Ectodermal cell (in vitro differentiated cells): ENCODE data around the gene STX16.

Experiments used
- H3K27ac ChIP-seq: 2 replicates; pipeline ENCODE4 v1.7.0; 2013; ENCODE audit warnings: mild to moderate bottlenecking, low read depth, low read length; ENCODE audit not compliant: insufficient read depth, poor library complexity, severe bottlenecking
- H3K27me3 ChIP-seq: 2 replicates; pipeline ENCODE4 v1.7.0; 2013; ENCODE audit warnings: mild to moderate bottlenecking, low read length; ENCODE audit not compliant: insufficient read depth, control insufficient read depth, poor library complexity, severe bottlenecking
- H3K36me3 ChIP-seq: one replicate; pipeline ENCODE4 v1.7.0; 2013; ENCODE audit warnings: low read length; ENCODE audit not compliant: control insufficient read depth, insufficient read depth
- H3K4me1 ChIP-seq: one replicate; pipeline ENCODE4 v1.7.0; 2013; ENCODE audit warnings: low read length; ENCODE audit not compliant: control insufficient read depth, insufficient read depth
- H3K4me3 ChIP-seq: 2 replicates; pipeline ENCODE4 v1.7.0; 2013; ENCODE audit warnings: low read depth, low read length, control low read depth; ENCODE audit not compliant: insufficient read depth
- H3K9me3 ChIP-seq: 2 replicates; pipeline ENCODE4 v1.7.0; 2013; ENCODE audit warnings: mild to moderate bottlenecking, low read length, moderate library complexity; ENCODE audit not compliant: control insufficient read depth
- WGBS, 2 experiments: methylation state at CpG; one replicate each; pipeline ENCODE4 v1.1.7; 2013; ENCODE audit warnings: missing lambda C conversion rate in 2 of 2; 5-methylcytosine and 5-hydroxymethylcytosine counted together

STX16 gene

DNA sequence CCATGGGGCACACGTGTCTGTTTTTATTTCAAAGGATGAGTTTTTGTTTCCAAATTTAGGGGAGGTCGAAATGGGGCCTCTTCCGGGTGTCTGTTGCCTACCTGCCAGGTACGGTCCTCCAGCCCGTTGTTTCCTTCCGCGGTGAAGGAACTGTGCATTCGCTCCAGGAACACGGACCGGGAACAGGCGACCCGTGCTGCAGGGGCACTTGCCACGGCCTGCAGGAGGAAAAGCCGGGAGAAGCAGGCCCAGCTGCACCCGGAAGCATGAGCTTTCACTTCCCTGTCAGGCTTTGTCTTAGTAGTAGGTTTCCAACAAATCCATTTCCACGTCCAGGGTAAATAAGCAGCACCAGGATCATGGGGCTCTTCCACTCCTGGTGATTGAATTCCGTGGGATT lies 24.6 kb downstream of the STX16 start:
- 90 to 92% methylated on average over 17 of the region's 17 CpGs for WGBS, 2 experiments
- H3K4me3 ChIP-seq: no peak overlapping the region
- H3K27me3 ChIP-seq: no peaks in the 10 kb centered on the region
- peaks cover 26% of the 10 kb centered on the region for H3K36me3 ChIP-seq
- H3K4me1 ChIP-seq: no peaks in the 10 kb centered on the region
- no peaks in the 10 kb centered on the region for H3K9me3 ChIP-seq
- H3K27ac ChIP-seq: no peak overlapping the region

DNA sequence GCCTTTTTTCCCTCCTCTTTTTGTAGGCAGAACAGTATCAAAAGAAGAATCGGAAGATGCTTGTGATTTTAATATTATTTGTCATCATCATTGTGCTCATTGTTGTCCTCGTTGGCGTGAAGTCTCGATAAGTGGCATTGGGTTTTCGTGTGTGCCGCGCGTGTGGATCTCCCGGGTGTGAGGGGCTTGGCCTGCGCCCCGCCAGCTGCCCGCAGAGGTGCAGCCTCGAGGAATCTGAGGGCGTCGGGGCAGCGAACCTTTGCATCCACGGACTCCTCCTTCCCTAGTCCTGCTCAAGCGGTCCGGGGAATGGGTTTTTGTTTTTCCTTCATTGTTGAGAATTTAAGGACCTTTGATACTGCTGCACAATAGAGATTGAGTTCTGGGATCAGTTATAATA lies 25.1 kb downstream of the STX16 start:
- H3K4me3 ChIP-seq: no peak overlapping the region
- peaks cover 25% of the 10 kb centered on the region for H3K36me3 ChIP-seq
- H3K27ac ChIP-seq: no peak overlapping the region
- no peaks in the 10 kb centered on the region for H3K4me1 ChIP-seq
- 95 to 98% methylated on average over 19 of the region's 19 CpGs for WGBS, 2 experiments
- H3K9me3 ChIP-seq: no peaks in the 10 kb centered on the region
- no peaks in the 10 kb centered on the region for H3K27me3 ChIP-seq

DNA sequence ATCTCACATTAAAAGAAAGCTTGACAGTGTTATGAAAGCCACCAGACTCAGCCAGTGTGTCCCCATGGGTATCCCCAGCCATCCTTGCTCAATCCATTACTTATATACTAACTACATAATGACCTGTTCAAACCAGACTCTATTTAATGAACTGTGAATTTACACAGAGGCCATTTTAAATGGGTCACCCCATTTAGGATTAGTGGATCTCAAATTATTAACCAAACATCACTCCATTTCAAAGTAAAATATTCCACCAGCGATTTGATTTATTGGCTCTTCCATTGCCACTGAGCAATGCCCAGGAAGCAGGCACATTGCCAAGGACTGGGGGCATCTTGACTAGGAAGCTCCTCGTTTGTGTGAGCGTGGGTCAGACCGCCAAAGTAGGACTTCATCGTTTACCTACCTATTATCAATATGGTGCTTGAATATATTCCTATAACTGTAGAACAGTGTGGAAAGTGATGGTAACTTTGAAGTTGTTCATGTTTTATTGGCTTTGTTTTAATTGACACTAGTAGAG lies 26.1 kb downstream of the STX16 start:
- peaks cover 24% of the 10 kb centered on the region for H3K36me3 ChIP-seq

DNA sequence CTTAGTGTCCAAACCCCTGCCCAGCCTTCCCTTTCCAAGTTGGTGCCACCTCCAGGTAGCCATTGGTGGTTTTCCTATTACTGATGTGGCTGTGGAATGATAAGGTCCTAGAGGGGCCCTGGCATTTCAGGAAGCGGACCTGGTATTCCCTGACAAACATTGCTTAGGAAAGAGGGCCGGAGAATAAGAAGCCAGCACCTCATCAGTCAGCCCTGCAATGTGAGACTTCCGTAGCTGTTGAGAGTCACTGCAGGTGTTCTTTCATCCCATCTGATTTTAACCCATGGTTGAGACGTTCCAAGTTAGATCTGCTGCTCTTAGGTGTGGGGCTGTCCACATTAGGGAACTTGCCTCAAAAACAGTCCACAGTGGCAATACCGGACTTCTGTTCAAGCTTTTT lies 26.7 kb downstream of the STX16 start:
- no peak overlapping the region for H3K27ac ChIP-seq
- no peak overlapping the region for H3K4me3 ChIP-seq
- no peaks in the 10 kb centered on the region for H3K27me3 ChIP-seq
- H3K4me1 ChIP-seq: no peaks in the 10 kb centered on the region
- H3K36me3 ChIP-seq: peaks cover 24% of the 10 kb centered on the region
- WGBS, 2 experiments: 64 to 65% methylated on average over 5 of the region's 5 CpGs
- H3K9me3 ChIP-seq: no peaks in the 10 kb centered on the region

More for the DNA sequence above, 26.1 kb downstream of the STX16 start:
- no peak overlapping the region for H3K4me3 ChIP-seq
- WGBS, 2 experiments: 97% methylated on average over 4 to 5 of the region's 5 CpGs
- H3K4me1 ChIP-seq: no peaks in the 10 kb centered on the region
- H3K9me3 ChIP-seq: no peaks in the 10 kb centered on the region
- no peak overlapping the region for H3K27ac ChIP-seq
- H3K27me3 ChIP-seq: no peaks in the 10 kb centered on the region

DNA sequence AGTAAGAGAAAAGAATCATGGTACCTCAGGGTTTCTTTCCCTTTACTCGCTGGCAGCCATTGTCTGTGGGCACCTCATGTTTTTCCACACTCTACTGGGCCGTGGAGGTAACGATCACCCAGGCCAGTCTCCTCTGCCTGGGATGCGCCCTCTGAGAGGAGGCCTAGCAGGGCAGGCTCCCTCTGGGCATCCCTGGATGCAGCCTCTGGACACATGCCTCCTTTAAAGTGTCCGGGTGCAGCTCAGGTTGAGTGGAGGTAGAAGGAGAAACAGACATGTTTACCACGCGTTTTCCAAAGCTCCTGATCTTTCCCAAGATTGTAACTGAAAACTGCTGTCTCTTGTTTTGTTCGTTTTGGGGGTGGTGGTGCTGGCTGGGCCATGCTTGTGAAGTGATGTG lies 27.7 kb downstream of the STX16 start:
- 94 to 96% methylated on average over 8 of the region's 8 CpGs for WGBS, 2 experiments
- Histone ChIP-seq H3K4me3 (no peak overlapping the region), H3K9me3 (no peaks in the 10 kb centered on the region), H3K27ac (no peak overlapping the region), H3K27me3 (no peaks in the 10 kb centered on the region), H3K36me3 (peaks cover 24% of the 10 kb centered on the region), H3K4me1 (no peaks in the 10 kb centered on the region)

DNA sequence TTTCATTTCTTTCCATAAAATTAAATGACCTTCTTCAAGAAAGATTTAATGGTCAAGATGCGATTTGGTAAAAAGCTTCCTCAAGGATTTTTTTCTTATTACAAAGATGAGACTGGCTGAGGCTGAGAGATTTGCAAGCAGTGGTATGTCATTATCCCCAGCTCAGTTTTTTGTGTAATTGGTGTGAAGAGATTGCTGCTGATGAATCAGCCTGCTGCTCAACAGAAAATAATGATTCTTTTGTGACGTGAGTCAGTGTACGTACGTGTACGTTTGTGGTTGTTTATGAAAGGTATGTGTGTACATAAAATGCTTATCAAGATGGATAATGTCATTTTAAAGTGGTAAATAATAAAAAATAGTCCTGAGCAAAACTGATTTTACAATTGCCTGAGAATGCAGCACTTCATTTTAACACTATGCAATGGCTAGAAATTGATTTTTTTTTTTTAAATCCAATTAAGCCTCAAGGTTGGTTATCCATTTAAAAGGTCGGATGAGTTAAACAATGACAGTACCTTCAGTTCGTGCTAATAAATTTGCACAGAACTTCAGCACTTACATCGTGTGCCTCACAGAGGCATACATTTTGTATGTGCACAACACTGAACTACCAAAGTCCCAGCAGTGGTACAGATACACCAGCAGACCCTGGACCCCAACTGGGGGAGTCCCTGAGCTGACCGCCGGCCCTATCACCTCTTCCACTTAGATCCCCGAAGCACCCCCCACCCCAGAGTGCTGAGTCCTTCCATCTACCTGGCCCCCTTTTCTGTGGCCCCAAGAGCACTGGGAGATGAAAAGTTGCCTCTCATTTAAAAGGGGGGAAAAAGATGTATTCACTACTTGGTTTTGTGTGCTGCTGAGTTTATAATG lies 31.8 kb downstream of the STX16 start:
- 95% methylated on average over 11 of the region's 11 CpGs for WGBS, 2 experiments
- Histone ChIP-seq H3K4me3 (no peak overlapping the region), H3K27me3 (no peaks in the 10 kb centered on the region), H3K4me1 (no peaks in the 10 kb centered on the region), H3K36me3 (peaks cover 8% of the 10 kb centered on the region), H3K9me3 (no peaks in the 10 kb centered on the region), H3K27ac (no peak overlapping the region)

DNA sequence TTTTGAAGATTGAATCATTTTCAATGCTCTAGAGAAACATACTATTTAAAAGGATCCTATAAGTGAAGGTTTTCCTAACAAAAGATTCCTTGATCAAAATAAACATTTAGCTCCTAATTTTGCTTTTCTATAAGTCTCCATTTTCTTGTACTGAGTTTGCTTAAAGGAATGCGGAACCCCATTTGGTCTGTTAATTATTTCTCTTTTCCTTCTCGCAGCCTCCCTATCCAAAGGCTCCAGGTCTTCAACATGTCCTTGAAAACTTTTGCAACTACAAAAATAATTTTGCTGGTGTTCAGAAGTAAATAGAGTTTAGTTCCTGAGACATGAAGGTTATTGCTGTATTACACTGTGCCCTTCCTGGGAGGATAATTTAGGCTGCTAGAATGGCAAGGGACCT lies 33.2 kb downstream of the STX16 start:
- Histone ChIP-seq H3K4me1 (no peaks in the 10 kb centered on the region), H3K27me3 (no peaks in the 10 kb centered on the region), H3K27ac (no peak overlapping the region), H3K9me3 (no peaks in the 10 kb centered on the region), H3K36me3 (peaks cover 8% of the 10 kb centered on the region), H3K4me3 (no peak overlapping the region)
- 96 to 100% methylated on average over 2 of the region's 2 CpGs for WGBS, 2 experiments

DNA sequence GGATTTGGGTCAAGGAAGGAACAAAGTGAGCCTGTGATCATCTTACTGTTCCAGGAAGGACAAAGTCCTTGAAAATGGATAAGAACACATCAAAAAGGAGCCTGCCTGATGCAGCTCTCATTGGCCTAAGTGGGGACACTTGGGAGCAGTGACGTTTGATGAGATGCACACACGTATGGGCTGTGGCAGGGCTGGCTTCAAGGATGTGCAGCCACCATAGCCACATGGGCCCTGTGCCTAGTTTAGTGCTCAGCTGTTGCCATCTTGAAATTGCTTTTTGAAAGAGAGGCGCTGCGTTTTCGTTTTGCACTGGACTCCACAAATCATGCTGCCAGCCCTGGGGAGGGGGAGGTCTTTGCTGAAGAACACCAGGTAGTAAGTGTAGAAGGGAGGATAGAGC lies 34.9 kb downstream of the STX16 start:
- H3K4me1 ChIP-seq: no peaks in the 10 kb centered on the region
- no peaks in the 10 kb centered on the region for H3K36me3 ChIP-seq
- no peaks in the 10 kb centered on the region for H3K9me3 ChIP-seq
- 92 to 95% methylated on average over 5 of the region's 5 CpGs for WGBS, 2 experiments
- no peaks in the 10 kb centered on the region for H3K27me3 ChIP-seq
- no peak overlapping the region for H3K27ac ChIP-seq
- H3K4me3 ChIP-seq: no peak overlapping the region

DNA sequence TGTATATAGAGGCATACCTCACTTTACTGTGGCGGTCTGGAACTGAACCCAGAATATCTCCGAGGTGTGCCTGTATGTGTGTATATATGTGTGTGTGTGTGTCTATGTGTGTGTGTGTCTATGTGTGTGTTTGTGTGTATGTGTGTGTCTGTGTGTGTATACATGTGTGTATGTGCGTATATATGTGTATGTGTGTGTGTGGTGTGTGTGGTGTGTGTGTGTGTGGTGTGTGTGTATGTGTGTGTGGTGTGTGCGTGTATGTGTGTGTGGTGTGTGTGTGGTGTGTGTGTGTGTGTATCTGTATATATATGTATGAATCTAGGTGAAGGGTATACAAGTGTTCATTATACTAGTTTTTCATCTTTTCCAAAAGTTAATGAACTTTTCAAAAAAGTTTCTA lies 37.3 kb downstream of the STX16 start:
- H3K36me3 ChIP-seq: no peaks in the 10 kb centered on the region
- no peaks in the 10 kb centered on the region for H3K9me3 ChIP-seq
- no peak overlapping the region for H3K27ac ChIP-seq
- peaks cover 4% of the 10 kb centered on the region for H3K4me1 ChIP-seq
- H3K27me3 ChIP-seq: no peaks in the 10 kb centered on the region
- no peak overlapping the region for H3K4me3 ChIP-seq
- 91 to 92% methylated on average over 4 of the region's 4 CpGs for WGBS, 2 experiments

DNA sequence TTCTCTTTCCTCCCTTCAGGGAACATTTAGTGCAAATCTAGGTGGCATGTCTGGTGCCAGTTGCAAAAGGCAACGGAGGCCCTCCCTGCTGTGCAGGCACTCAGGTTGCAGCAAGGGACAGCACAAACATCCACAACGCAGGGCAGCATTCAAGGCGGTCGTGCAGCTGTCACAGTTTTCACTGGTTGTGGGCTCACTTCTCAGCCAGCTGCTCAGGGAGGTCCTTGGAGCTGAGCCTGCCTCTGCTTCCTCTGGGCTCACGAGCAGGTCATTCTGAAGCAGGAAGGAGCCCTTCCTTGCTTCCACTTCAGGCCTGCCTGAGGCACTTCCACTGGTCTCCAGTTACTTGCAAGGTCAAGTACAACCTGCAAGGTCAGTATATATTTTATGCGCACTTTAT lies 37.8 kb downstream of the STX16 start:
- Histone ChIP-seq H3K27me3 (no peaks in the 10 kb centered on the region), H3K36me3 (no peaks in the 10 kb centered on the region), H3K4me3 (no peak overlapping the region), H3K9me3 (no peaks in the 10 kb centered on the region), H3K27ac (no peak overlapping the region), H3K4me1 (peaks cover 8% of the 10 kb centered on the region)
- WGBS, 2 experiments: 51 to 65% methylated on average over 6 of the region's 6 CpGs
